GM12801 (cell line): ENCODE results near the gene F9.

Source experiments
- CTCF ChIP-seq: IDR thresholded peaks from one replicate; pipeline ENCODE4 v1.5.1; 2011; ENCODE audit warnings: control low read depth; ENCODE audit not compliant: insufficient read length; ENCODE audit errors: extremely low read depth

Gene F9

GRCh38 chrX:139530550-139530949 lies at the start of gene F9:
TSS of gene F9 (plus strand) at chrX:139530739. CDS start at chrX:139530765, 26 bp downstream.
- no peak for TF ChIP-seq CTCF

GRCh38 chrX:139483699-139484098 lies 46.8 kb upstream of the F9 start:
- TF ChIP-seq CTCF, result no peak

GRCh38 chrX:139484591-139484990 lies 45.9 kb upstream of the F9 start:
- TF ChIP-seq CTCF, result no peak

- TF ChIP-seq CTCF, result no peak
Observed at GRCh38 chrX:139495324-139495723, 35.2 kb upstream of the F9 start.

- no peak for TF ChIP-seq CTCF
Observed at GRCh38 chrX:139506333-139506732, 24.2 kb upstream of the F9 start.

GRCh38 chrX:139508099-139508498 lies 22.4 kb upstream of the F9 start:
- no peak for TF ChIP-seq CTCF

- no peak for TF ChIP-seq CTCF
Observed at GRCh38 chrX:139518475-139518874, 12.1 kb upstream of the F9 start.

- TF ChIP-seq CTCF, result no peak
Observed at GRCh38 chrX:139532834-139533233, 2.3 kb downstream of the F9 start.
